SK-N-SH (cell line): ENCODE data around the gene RIMS4. TPM values are rescaled to one million over a fixed set of nuclear protein-coding genes. Genes with fewer than 3 reads are reported as not detected.

Experiments used
- CTCF ChIA-PET: fragments of 300-600, 350-600 bp; formaldehyde crosslinking; extraction: SDS; loops from one replicate; lab custom pipeline; 2021; lab: Yijun Ruan, JAX
- POLR2A ChIA-PET: fragments of 350-600 bp; sonication (Branson Sonifier 250); formaldehyde crosslinking; extraction: SDS; loops from one replicate; lab custom pipeline; 2020; ENCODE audit warnings: antibody characterized with exemption, inconsistent platforms; lab: Yijun Ruan, JAX
- DNase-seq: peaks from one replicate; pipeline ENCODE4 v3.0.0; 2012
- H2AFZ ChIP-seq: fragments of 200-600 bp; sonication (generic); 2 replicates; pipeline ENCODE4 v1.8.1; 2016; ENCODE audit warnings: antibody characterized with exemption, mild to moderate bottlenecking, low read depth
- H3F3A ChIP-seq: fragments of 200-600 bp; sonication (generic); replicated peaks from 2 replicates; pipeline ENCODE3; 2016; ENCODE audit warnings: antibody characterized with exemption, mild to moderate bottlenecking; ENCODE audit not compliant: insufficient read depth
- H3K27ac ChIP-seq, 2 experiments: fragments of 200-500 bp in 1 of 2; fragments of 200-600 bp in 1 of 2; sonication (Bioruptor generic) in 1 of 2; sonication (generic), shearing (Covaris generic) in 1 of 2; 2 replicates each; pipeline versions ENCODE4 v1.5.1 to v1.6.1; 2014 to 2016; ENCODE audit warnings: low read depth in 2 of 2, inconsistent platforms in 1 of 2, low read length in 1 of 2, mild to moderate bottlenecking in 1 of 2, mixed read lengths in 1 of 2
- H3K27me3 ChIP-seq: fragments of 200-600 bp; sonication (generic), shearing (Covaris generic); 2 replicates; pipeline ENCODE4 v1.6.1; 2016; ENCODE audit warnings: mixed run types; ENCODE audit not compliant: insufficient read depth
- H3K36me3 ChIP-seq, 2 experiments: fragments of 200-500 bp in 1 of 2; fragments of 200-600 bp in 1 of 2; sonication (Bioruptor generic) in 1 of 2; sonication (generic) in 1 of 2; replicated peaks in 1 of 2; 2 replicates each; pipeline versions ENCODE3 to v1.5.1; 2014 to 2016; ENCODE audit warnings: low read length in 1 of 2, mild to moderate bottlenecking in 1 of 2; ENCODE audit not compliant: insufficient read depth in 2 of 2, control insufficient read depth in 1 of 2
- H3K4me1 ChIP-seq, 2 experiments: fragments of 200-500 bp in 1 of 2; fragments of 200-600 bp in 1 of 2; sonication (Bioruptor generic) in 1 of 2; sonication (generic), shearing (Covaris generic) in 1 of 2; 2 replicates each; pipeline versions ENCODE4 v1.5.1 to v1.6.1; 2014 to 2016; ENCODE audit warnings: low read depth in 1 of 2, low read length in 1 of 2, mixed run types in 1 of 2; ENCODE audit not compliant: insufficient read depth in 2 of 2, control insufficient read depth in 1 of 2
- H3K4me2 ChIP-seq: fragments of 200-600 bp; sonication (generic), shearing (Covaris generic); 2 replicates; pipeline ENCODE4 v1.6.1; 2017; ENCODE audit warnings: mixed run types
- H3K4me3 ChIP-seq, 2 experiments: fragments of 200-500 bp in 1 of 2; fragments of 200-600 bp in 1 of 2; sonication (Bioruptor generic) in 1 of 2; sonication (generic), shearing (Covaris generic) in 1 of 2; 2 replicates each; pipeline versions ENCODE4 v1.5.1 to v1.8.1; 2014 to 2016; ENCODE audit warnings: low read depth in 2 of 2, inconsistent platforms in 1 of 2, low read length in 1 of 2, mild to moderate bottlenecking in 1 of 2, mixed read lengths in 1 of 2, moderate library complexity in 1 of 2
- H3K79me2 ChIP-seq: fragments of 200-600 bp; sonication (generic); 2 replicates; pipeline ENCODE4 v1.8.1; 2017; ENCODE audit warnings: mild to moderate bottlenecking; ENCODE audit not compliant: insufficient read depth
- H3K9ac ChIP-seq: fragments of 200-600 bp; sonication (generic); 2 replicates; pipeline ENCODE4 v1.6.1; 2017; ENCODE audit warnings: mixed run types
- H3K9me2 ChIP-seq: fragments of 200-600 bp; sonication (generic); 2 replicates; pipeline ENCODE4 v1.6.1; 2017; ENCODE audit warnings: mixed run types
- H3K9me3 ChIP-seq: fragments of 200-600 bp; sonication (generic); 2 replicates; pipeline ENCODE4 v1.6.1; 2017; ENCODE audit warnings: mixed run types, mild to moderate bottlenecking, moderate library complexity
- H4K20me1 ChIP-seq: fragments of 200-600 bp; sonication (generic); 2 replicates; pipeline ENCODE4 v1.6.1; 2017; ENCODE audit warnings: mild to moderate bottlenecking, mixed run types; ENCODE audit not compliant: insufficient read depth
- GABPA ChIP-seq: IDR thresholded peaks from 2 replicates; pipeline ENCODE4 v1.4.0; 2012; ENCODE audit warnings: low read depth, mild to moderate bottlenecking
- GATA2 ChIP-seq: sonication (generic); formaldehyde crosslinking; IDR thresholded peaks from 2 replicates; pipeline ENCODE4 v1.5.0; 2020; ENCODE audit warnings: mild to moderate bottlenecking, missing genetic modification reagents
- MXI1 ChIP-seq: IDR thresholded peaks from 2 replicates; pipeline ENCODE4 v1.6.1; 2012; ENCODE audit warnings: mild to moderate bottlenecking, low read depth, low read length, improper control_type of control experiment
- RCOR1 ChIP-seq: fragments of 150-350 bp; IDR thresholded peaks from 2 replicates; pipeline ENCODE4 v1.6.1; 2017; ENCODE audit warnings: antibody characterized with exemption, low read length
- REST ChIP-seq: IDR thresholded peaks from 2 replicates; pipeline ENCODE4 v1.6.1; 2012; ENCODE audit warnings: mild to moderate bottlenecking, low read depth, low read length, moderate library complexity
- RXRA ChIP-seq: IDR thresholded peaks from 2 replicates; pipeline ENCODE4 v1.4.0; 2012; ENCODE audit warnings: low read depth, mild to moderate bottlenecking, borderline replicate concordance
- TAF1 ChIP-seq: IDR thresholded peaks from 2 replicates; pipeline ENCODE4 v1.6.1; 2012; ENCODE audit warnings: low read depth, mild to moderate bottlenecking, low read length, moderate library complexity, borderline replicate concordance
- TEAD4 ChIP-seq: IDR thresholded peaks from 2 replicates; pipeline ENCODE4 v1.4.0; 2012; ENCODE audit warnings: mild to moderate bottlenecking, borderline replicate concordance; ENCODE audit not compliant: insufficient read depth
- ZBTB33 ChIP-seq: IDR thresholded peaks from 2 replicates; pipeline ENCODE4 v1.4.0; 2012; ENCODE audit warnings: low read depth, borderline replicate concordance
- WGBS: methylation state at CpG from one replicate; pipeline ENCODE4 v1.1.6; 2017; ENCODE audit warnings: low lambda C conversion rate; 5-methylcytosine and 5-hydroxymethylcytosine counted together
- polyA plus RNA-seq, 3 experiments: library from polyadenylated mRNA; depleted of rRNA; stranded (reverse); fragments of >200 nt; gene quantifications; 2 replicates each; pipeline ENCODE4 v1.2.3, GENCODE V29; 2012
- TF ChIP-seq, protein P1 (sequence below): IDR thresholded peaks from 2 replicates; pipeline ENCODE4 v1.4.0; 2012; ENCODE audit warnings: low read depth, borderline replicate concordance
- TF ChIP-seq, protein P2 (sequence below): fragments of 200-600 bp; sonication (generic); IDR thresholded peaks from 2 replicates; pipeline ENCODE4 v1.6.1; 2017; ENCODE audit warnings: antibody characterized with exemption, mild to moderate bottlenecking, moderate library complexity

The RIMS4 gene
- polyA plus RNA-seq, 1 of the 3 experiments (the other 2 are of a cell fraction), result 0.13 TPM

DNA sequence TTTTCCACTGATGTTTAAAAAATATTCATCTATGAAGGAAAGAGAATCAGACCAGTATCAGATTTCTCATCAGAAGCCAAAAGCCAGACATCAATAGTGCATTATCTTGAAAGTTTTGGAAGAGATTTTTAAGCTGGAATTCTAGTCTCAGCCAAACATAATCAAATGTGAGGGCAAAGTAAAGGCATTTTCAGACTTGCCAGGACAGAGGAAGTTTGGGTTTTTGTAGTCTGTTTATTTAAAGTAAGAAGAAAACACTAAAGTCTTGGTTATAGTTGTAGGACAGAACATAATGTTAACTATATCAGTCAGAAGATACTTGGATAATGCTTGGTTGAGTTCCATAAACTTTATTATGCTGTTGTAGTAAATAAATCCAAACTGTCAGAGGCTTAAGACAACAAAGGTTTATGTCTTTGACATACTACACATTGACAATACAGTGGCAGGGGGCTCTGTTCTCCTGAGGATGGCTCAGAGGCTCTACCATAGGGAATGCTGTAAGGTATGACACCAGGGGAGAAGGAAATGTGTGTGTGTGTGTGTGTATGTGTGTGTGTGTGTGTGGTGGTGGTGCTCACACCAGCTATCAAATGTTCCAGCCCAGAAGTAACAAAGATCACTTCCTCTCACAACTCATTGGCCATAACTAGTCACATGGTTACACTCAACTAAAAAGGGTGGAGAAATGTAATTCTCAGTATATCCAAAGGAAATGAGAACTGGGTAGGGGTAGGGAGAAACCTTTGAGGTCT lies 48.4 kb upstream of the RIMS4 start:
- H4K20me1 ChIP-seq, result no peaks in the 10 kb centered on the region
- H3K4me2 ChIP-seq, result no peak overlapping the region
- H3K9me2 ChIP-seq, result no peaks in the 10 kb centered on the region
- peaks cover 0 to 5% of the 10 kb centered on the region in 2 experiments; a peak in 1 of 4 replicates for H3K4me1 ChIP-seq
- H3K27ac ChIP-seq, result no peak overlapping the region
- H3K9ac ChIP-seq, result no peak overlapping the region
- CTCF ChIA-PET, result interaction anchor here (1.0 to 1.2 kb wide), 2 partner anchors 73 to 174 kb away, joined by 4 to 5 read pairs; no protein-coding TSS in a partner anchor
- no peaks in the 10 kb centered on the region for H3K9me3 ChIP-seq
- H3K27me3 ChIP-seq, result no peaks in the 10 kb centered on the region
- H3K79me2 ChIP-seq, result no peaks in the 10 kb centered on the region
- DNase-seq, result no peak
- no peak overlapping the region for H2AFZ ChIP-seq
- TF ChIP-seq, protein P1, sequence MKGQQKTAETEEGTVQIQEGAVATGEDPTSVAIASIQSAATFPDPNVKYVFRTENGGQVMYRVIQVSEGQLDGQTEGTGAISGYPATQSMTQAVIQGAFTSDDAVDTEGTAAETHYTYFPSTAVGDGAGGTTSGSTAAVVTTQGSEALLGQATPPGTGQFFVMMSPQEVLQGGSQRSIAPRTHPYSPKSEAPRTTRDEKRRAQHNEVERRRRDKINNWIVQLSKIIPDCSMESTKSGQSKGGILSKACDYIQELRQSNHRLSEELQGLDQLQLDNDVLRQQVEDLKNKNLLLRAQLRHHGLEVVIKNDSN, result no peak
- TF ChIP-seq RCOR1, result no peak
- TF ChIP-seq TAF1, result no peak
- TF ChIP-seq ZBTB33, result no peak
- TF ChIP-seq MXI1, result no peak
- TF ChIP-seq GATA2 (CRISPR knock-in tag), result no peak
- TF ChIP-seq TEAD4, result no peak
- TF ChIP-seq, all 33 proteins: peak for 0
- POLR2A ChIA-PET, result no interaction called here
- H3K4me3 ChIP-seq, result no peak overlapping the region
- H3F3A ChIP-seq, result peaks cover 6% of the 10 kb centered on the region
- H3K36me3 ChIP-seq, result no peaks in the 10 kb centered on the region

DNA sequence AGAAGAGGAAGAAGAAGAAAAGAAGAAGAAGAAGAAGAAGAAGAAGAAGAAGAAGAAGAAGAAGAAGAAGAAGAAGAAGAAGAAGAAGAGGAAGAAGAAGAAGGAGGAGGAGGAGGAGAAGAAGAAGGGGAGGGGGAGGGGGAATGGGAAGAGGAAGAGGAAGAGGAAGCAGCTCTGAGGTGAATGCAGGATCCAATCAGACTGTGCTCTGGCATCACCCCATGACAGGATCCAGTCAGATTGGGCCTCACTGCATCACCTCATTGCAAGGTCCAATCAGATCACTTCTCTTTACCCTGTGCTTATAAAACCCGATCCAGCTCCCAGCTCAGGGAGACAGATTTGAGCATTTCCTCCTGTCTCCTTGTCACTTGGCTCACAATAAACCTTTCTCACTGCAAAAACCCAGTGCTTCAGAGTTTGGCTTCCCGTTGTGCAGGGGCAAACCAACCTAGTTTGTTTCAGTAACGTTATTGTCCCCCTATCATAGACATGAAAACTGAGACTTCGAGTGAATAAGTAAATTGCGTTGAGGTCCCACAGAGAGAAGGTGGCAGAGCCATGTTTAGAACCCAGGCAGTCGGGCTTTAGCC lies 46.6 kb upstream of the RIMS4 start:
- 70% methylated on average over 6 of the region's 6 CpGs for WGBS
- no peak overlapping the region for H3K4me3 ChIP-seq

More for the DNA sequence above, 46.6 kb upstream of the RIMS4 start:
- Histone ChIP-seq H3K9ac (no peak overlapping the region), H2AFZ (no peak overlapping the region), H3K36me3 (no peaks in the 10 kb centered on the region), H3K4me1 (peaks cover 0 to 2% of the 10 kb centered on the region in 2 experiments; a peak in 1 of 4 replicates), H4K20me1 (no peaks in the 10 kb centered on the region), H3K9me2 (no peaks in the 10 kb centered on the region), H3K27ac (no peak overlapping the region), H3K4me2 (no peak overlapping the region), H3K9me3 (no peaks in the 10 kb centered on the region), H3F3A (peaks cover 6% of the 10 kb centered on the region), H3K27me3 (no peaks in the 10 kb centered on the region; the same call in 1 of the 2 replicates), H3K79me2 (no peaks in the 10 kb centered on the region)
- ChIA-PET CTCF (interaction anchor here (0.9 to 1.4 kb wide), 5 partner anchors 10 to 173 kb away, joined by 3 to 4 read pairs (median 4); no protein-coding TSS in a partner anchor), POLR2A (no interaction called here)
- TF ChIP-seq, protein P2, sequence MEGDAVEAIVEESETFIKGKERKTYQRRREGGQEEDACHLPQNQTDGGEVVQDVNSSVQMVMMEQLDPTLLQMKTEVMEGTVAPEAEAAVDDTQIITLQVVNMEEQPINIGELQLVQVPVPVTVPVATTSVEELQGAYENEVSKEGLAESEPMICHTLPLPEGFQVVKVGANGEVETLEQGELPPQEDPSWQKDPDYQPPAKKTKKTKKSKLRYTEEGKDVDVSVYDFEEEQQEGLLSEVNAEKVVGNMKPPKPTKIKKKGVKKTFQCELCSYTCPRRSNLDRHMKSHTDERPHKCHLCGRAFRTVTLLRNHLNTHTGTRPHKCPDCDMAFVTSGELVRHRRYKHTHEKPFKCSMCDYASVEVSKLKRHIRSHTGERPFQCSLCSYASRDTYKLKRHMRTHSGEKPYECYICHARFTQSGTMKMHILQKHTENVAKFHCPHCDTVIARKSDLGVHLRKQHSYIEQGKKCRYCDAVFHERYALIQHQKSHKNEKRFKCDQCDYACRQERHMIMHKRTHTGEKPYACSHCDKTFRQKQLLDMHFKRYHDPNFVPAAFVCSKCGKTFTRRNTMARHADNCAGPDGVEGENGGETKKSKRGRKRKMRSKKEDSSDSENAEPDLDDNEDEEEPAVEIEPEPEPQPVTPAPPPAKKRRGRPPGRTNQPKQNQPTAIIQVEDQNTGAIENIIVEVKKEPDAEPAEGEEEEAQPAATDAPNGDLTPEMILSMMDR, result no peak
- TF ChIP-seq RXRA, result no peak
- TF ChIP-seq GABPA, result no peak
- no peak for TF ChIP-seq REST
- no peak for DNase-seq
